GM12878 (cell line): ENCODE data around the gene PHKA1.

ENCODE experiments used
- ATF7 ChIP-seq: fragments of 450-650 bp; IDR thresholded peaks from 2 replicates; pipeline ENCODE4 v1.6.1; 2016; ENCODE audit warnings: low read depth, mild to moderate bottlenecking
- BCL11A ChIP-seq: IDR thresholded peaks from 2 replicates; pipeline ENCODE4 v1.6.1; 2011; ENCODE audit warnings: low read depth, low read length
- EZH2 ChIP-seq: IDR thresholded peaks from 2 replicates; pipeline ENCODE4 v1.6.1; 2012; ENCODE audit warnings: low read depth, mild to moderate bottlenecking, control low read depth, inconsistent platforms, low read length, borderline replicate concordance; ENCODE audit not compliant: control insufficient read depth
- MYC ChIP-seq: IDR thresholded peaks from 2 replicates; pipeline ENCODE4 v1.6.1; 2011; ENCODE audit warnings: mild to moderate bottlenecking, low read length, moderate library complexity, inconsistent platforms; ENCODE audit not compliant: insufficient read depth, insufficient replicate concordance, insufficient read length, severe bottlenecking
- NBN ChIP-seq: fragments of 450-650 bp; IDR thresholded peaks from 2 replicates; pipeline ENCODE4 v1.6.1; 2016
- RAD51 ChIP-seq: fragments of 450-650 bp; IDR thresholded peaks from 2 replicates; pipeline ENCODE4 v1.6.1; 2016; ENCODE audit warnings: moderate library complexity, mild to moderate bottlenecking, inconsistent platforms
- RBBP5 ChIP-seq: fragments of 200-600 bp; sonication (generic); conservative IDR thresholded peaks from 2 replicates; pipeline ENCODE4 v1.6.1; 2016
- SIN3A ChIP-seq: IDR thresholded peaks from 2 replicates; pipeline ENCODE4 v1.6.1; 2012; ENCODE audit warnings: low read depth, low read length, improper control_type of control experiment
- SRF ChIP-seq, 2 experiments: IDR thresholded peaks; 2 replicates each; pipeline ENCODE4 v1.6.1; 2011; ENCODE audit warnings: low read depth in 2 of 2, low read length in 2 of 2, mild to moderate bottlenecking in 1 of 2, moderate library complexity in 1 of 2
- TCF7 ChIP-seq: IDR thresholded peaks from 2 replicates; pipeline ENCODE4 v1.6.1; 2014; ENCODE audit warnings: antibody characterized with exemption, borderline replicate concordance
- YY1 ChIP-seq: IDR thresholded peaks from 2 replicates; pipeline ENCODE4 v1.6.1; 2011; ENCODE audit warnings: low read depth, mild to moderate bottlenecking, low read length
- TF ChIP-seq, protein P1 (sequence below): IDR thresholded peaks from 2 replicates; pipeline ENCODE4 v1.6.1; 2012; ENCODE audit warnings: low read length, inconsistent platforms

DNA sequence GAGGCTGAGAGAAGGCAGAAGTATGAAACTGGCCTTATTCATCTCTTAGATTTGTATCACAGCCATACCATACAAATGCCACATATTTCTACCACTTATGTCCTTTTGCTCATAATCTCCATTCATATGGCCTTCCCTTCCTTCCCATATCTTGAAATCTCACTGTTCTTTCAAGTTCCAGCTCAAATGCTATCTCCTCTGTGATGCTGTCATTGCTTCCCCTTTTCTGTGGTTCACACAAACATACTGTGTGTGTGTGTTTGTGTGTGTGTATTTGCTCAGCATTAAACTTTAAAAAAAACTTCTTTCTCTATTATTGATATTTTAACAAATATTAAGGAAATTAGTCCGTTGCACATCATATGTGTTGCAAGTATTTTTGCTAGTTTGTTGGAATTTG lies 26.7 kb downstream of the PHKA1 start:
- TF ChIP-seq SRF (IDR thresholded peaks at IDR 0.05; ENCODE audit: low read depth in 2 of 2, low read length in 2 of 2) (no peak), SIN3A (no peak), TCF7 (no peak), EZH2 (no peak), NBN (no peak), YY1 (no peak), MYC (no peak), RAD51 (no peak), ATF7 (no peak), RBBP5 (no peak), BCL11A (no peak)
- TF ChIP-seq, protein P1, sequence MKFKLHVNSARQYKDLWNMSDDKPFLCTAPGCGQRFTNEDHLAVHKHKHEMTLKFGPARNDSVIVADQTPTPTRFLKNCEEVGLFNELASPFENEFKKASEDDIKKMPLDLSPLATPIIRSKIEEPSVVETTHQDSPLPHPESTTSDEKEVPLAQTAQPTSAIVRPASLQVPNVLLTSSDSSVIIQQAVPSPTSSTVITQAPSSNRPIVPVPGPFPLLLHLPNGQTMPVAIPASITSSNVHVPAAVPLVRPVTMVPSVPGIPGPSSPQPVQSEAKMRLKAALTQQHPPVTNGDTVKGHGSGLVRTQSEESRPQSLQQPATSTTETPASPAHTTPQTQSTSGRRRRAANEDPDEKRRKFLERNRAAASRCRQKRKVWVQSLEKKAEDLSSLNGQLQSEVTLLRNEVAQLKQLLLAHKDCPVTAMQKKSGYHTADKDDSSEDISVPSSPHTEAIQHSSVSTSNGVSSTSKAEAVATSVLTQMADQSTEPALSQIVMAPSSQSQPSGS: no peak
